Stimulated activated naive CD8-positive, alpha-beta T cell treated with anti-CD3 and anti-CD28 coated beads, Interleukin-15, Interleukin-2, amounts not matched to agents 100 U/mL and 50 U/mL, for 24 hours (primary cell): Measurements from ENCODE around the gene KRT71.
A peak's percentile ranks its signal among the peaks of the same experiment; 100 is the strongest.

ENCODE experiments used
- ATAC-seq: fragments of 150-1000 bp; cut with Tn5 transposase; one replicate; pipeline ENCODE4 v1.10.0; 2021
- DNase-seq: peaks from one replicate; pipeline ENCODE4 v3.0.0; 2021

KRT71 gene

GRCh38 chr12:52575256-52575655 is 22.3 kb upstream of the KRT71 start:
- ATAC-seq (no peak), DNase-seq (no peak)

GRCh38 chr12:52573743-52574142 is 20.8 kb upstream of the KRT71 start, which contains the start of gene KRT74:
Gene KRT74, minus strand, starts transcription at chr12:52573843. Its CDS starts 66 bp downstream, at chr12:52573777.
- DNase-seq: no peak
- ATAC-seq: no peak

- DNase-seq: no peak
- no peak for ATAC-seq
These were observed 20.4 kb upstream of the KRT71 start for GRCh38 chr12:52573306-52573705.

- ATAC-seq (no peak), DNase-seq (no peak)
These were observed 17.6 kb upstream of the KRT71 start for GRCh38 chr12:52570511-52570910.

GRCh38 chr12:52568111-52568510 is 15.2 kb upstream of the KRT71 start:
- DNase-seq (no peak), ATAC-seq (no peak)

GRCh38 chr12:52566847-52567291 is 13.9 kb upstream of the KRT71 start:
- DNase-seq: peak; percentile 20
- ATAC-seq: no peak

GRCh38 chr12:52564582-52564981 is 11.6 kb upstream of the KRT71 start:
- no peak for DNase-seq
- ATAC-seq: no peak

- DNase-seq (no peak), ATAC-seq (no peak)
These were observed 9.0 kb upstream of the KRT71 start for GRCh38 chr12:52561880-52562449.

- DNase-seq: no peak
- ATAC-seq: no peak
These were observed 7.0 kb upstream of the KRT71 start for GRCh38 chr12:52559979-52560378.

- no peak for DNase-seq
- ATAC-seq: no peak
These were observed 6.0 kb upstream of the KRT71 start for GRCh38 chr12:52558781-52559445.

GRCh38 chr12:52557476-52557875 is 4.5 kb upstream of the KRT71 start:
- no peak for DNase-seq
- no peak for ATAC-seq

- no peak for DNase-seq
- ATAC-seq: no peak
These were observed 2.6 kb upstream of the KRT71 start for GRCh38 chr12:52555577-52555976.

- ATAC-seq (no peak), DNase-seq (no peak)
These were observed 890 bp downstream of the KRT71 start for GRCh38 chr12:52552055-52552454.

- ATAC-seq (no peak), DNase-seq (no peak)
These were observed 1.6 kb downstream of the KRT71 start for GRCh38 chr12:52551216-52551865.

- no peak for ATAC-seq
- no peak for DNase-seq
These were observed 6.8 kb downstream of the KRT71 start for GRCh38 chr12:52546126-52546525.

GRCh38 chr12:52543985-52544883 is 8.7 kb downstream of the KRT71 start:
- DNase-seq (no peak), ATAC-seq (no peak)

- DNase-seq (no peak), ATAC-seq (no peak)
These were observed 10.1 kb downstream of the KRT71 start for GRCh38 chr12:52542785-52543318.

GRCh38 chr12:52542157-52542556 is 10.8 kb downstream of the KRT71 start:
- no peak for DNase-seq
- ATAC-seq: no peak

- ATAC-seq: no peak
These were observed 11.2 kb downstream of the KRT71 start for GRCh38 chr12:52541709-52542108.

GRCh38 chr12:52540531-52540930 is 12.4 kb downstream of the KRT71 start:
- ATAC-seq: peak; percentile 7

More at GRCh38 chr12:52541709-52542108, 11.2 kb downstream of the KRT71 start:
- no peak for DNase-seq

GRCh38 chr12:52539821-52540173 is 13.1 kb downstream of the KRT71 start:
- no peak for DNase-seq
- no peak for ATAC-seq

More at GRCh38 chr12:52540531-52540930, 12.4 kb downstream of the KRT71 start:
- DNase-seq: no peak
